ENCODE measurements around the gene DOCK8. TPM values are rescaled to one million over a fixed set of nuclear protein-coding genes. Genes with fewer than 3 reads are reported as not detected.

DOCK8 gene
- total RNA-seq, 1 donor from 2014 or later: 4.4 TPM

GRCh38 chr9:343773-344172 is 129.1 kb downstream of the DOCK8 start:
- Histone ChIP-seq H3K9me3 (ENCODE audit: insufficient read depth, low read depth, low read length) (no peaks in the 10 kb centered on the region), H3K36me3 (ENCODE audit: insufficient read depth, low read length) (no peaks in the 10 kb centered on the region), H3K79me2 (ENCODE audit: insufficient read depth, low read length) (no peaks in the 10 kb centered on the region), H3K4me3 (ENCODE audit: insufficient read depth, low read depth, low read length) (no peak overlapping the region), H4K20me1 (ENCODE audit: insufficient read depth, low read length) (no peaks in the 10 kb centered on the region), H3K4me1 (ENCODE audit: insufficient read depth, low read length) (no peaks in the 10 kb centered on the region), H3K9ac (ENCODE audit: low read length) (no peak overlapping the region), H3K27me3 (ENCODE audit: insufficient read depth, low read length) (peaks cover 2% of the 10 kb centered on the region), H3K4me2 (ENCODE audit: low read length) (no peak overlapping the region), H2AFZ (ENCODE audit: low read depth, low read length) (no peak overlapping the region), H3K27ac (ENCODE audit: low read depth, low read length) (no peak overlapping the region)
- no peaks in the 10 kb centered on the region for H3K4me1 Mint-ChIP-seq (ENCODE audit: low read depth, unreplicated experiment)
- H3K36me3 Mint-ChIP-seq (ENCODE audit: low read depth, unreplicated experiment): peaks cover 3% of the 10 kb centered on the region
- FAIRE-seq (no peak), DNase-seq (ENCODE audit: low read depth) (no peak)
- H3K9me3 Mint-ChIP-seq (ENCODE audit: unreplicated experiment): no peaks in the 10 kb centered on the region
- H3K27ac Mint-ChIP-seq (ENCODE audit: unreplicated experiment): no peak overlapping the region
- H3K4me3 Mint-ChIP-seq (ENCODE audit: unreplicated experiment): no peak overlapping the region
- H3K27me3 Mint-ChIP-seq (ENCODE audit: low read depth, unreplicated experiment): peaks cover 15% of the 10 kb centered on the region
- TF ChIP-seq EZH2 (IDR thresholded peaks at IDR 0.05; ENCODE audit: insufficient read depth, low read length): no peak
- no peak for TF ChIP-seq CTCF (IDR thresholded peaks at IDR 0.05; ENCODE audit: insufficient read depth, low read depth, low read length)

- no peak for FAIRE-seq
Observed at GRCh38 chr9:346111-346571, 131.5 kb downstream of the DOCK8 start.

More at GRCh38 chr9:346111-346571, 131.5 kb downstream of the DOCK8 start:
- Mint-ChIP-seq H3K4me3 (ENCODE audit: unreplicated experiment) (no peak overlapping the region), H3K36me3 (ENCODE audit: low read depth, unreplicated experiment) (peaks cover 3% of the 10 kb centered on the region), H3K9me3 (ENCODE audit: unreplicated experiment) (no peaks in the 10 kb centered on the region), H3K27me3 (ENCODE audit: low read depth, unreplicated experiment) (peaks cover 17% of the 10 kb centered on the region), H3K4me1 (ENCODE audit: low read depth, unreplicated experiment) (no peaks in the 10 kb centered on the region), H3K27ac (ENCODE audit: unreplicated experiment) (no peak overlapping the region)
- H2AFZ ChIP-seq (ENCODE audit: low read depth, low read length): no peak overlapping the region
- H3K4me1 ChIP-seq (ENCODE audit: insufficient read depth, low read length): no peaks in the 10 kb centered on the region
- H3K27me3 ChIP-seq (ENCODE audit: insufficient read depth, low read length): peaks cover 18% of the 10 kb centered on the region
- H3K27ac ChIP-seq (ENCODE audit: low read depth, low read length): no peak overlapping the region
- no peaks in the 10 kb centered on the region for H3K9me3 ChIP-seq (ENCODE audit: insufficient read depth, low read depth, low read length)
- TF ChIP-seq EZH2 (IDR thresholded peaks at IDR 0.05; ENCODE audit: insufficient read depth, low read length) (no peak), CTCF (IDR thresholded peaks at IDR 0.05; ENCODE audit: insufficient read depth, low read depth, low read length) (no peak)
- no peak overlapping the region for H3K4me2 ChIP-seq (ENCODE audit: low read length)
- H3K79me2 ChIP-seq (ENCODE audit: insufficient read depth, low read length): no peaks in the 10 kb centered on the region
- no peaks in the 10 kb centered on the region for H3K36me3 ChIP-seq (ENCODE audit: insufficient read depth, low read length)
- no peaks in the 10 kb centered on the region for H4K20me1 ChIP-seq (ENCODE audit: insufficient read depth, low read length)
- DNase-seq (ENCODE audit: low read depth): no peak
- no peak overlapping the region for H3K9ac ChIP-seq (ENCODE audit: low read length)
- H3K4me3 ChIP-seq (ENCODE audit: insufficient read depth, low read depth, low read length): no peak overlapping the region
